ENCODE results near the gene AP1AR. TPM values are rescaled to one million over a fixed set of nuclear protein-coding genes. Genes with fewer than 3 reads are reported as not detected.

The AP1AR gene
- total and polyA plus RNA-seq, 2 donors (not counting 3 experiments of a cell fraction or from before 2014, with no cell fraction given): 6.6 to 18.6 TPM

GRCh38 chr4:112282860-112283667 lies 51.5 kb downstream of the AP1AR start:
- peak overlapping the region; percentile 94 for H3K4me2 ChIP-seq (ENCODE audit: insufficient read depth, low read length)
- H3K36me3 ChIP-seq (ENCODE audit: control insufficient read depth in 2 of 2, extremely low read depth in 1 of 2, insufficient read depth in 2 of 2, low read length in 2 of 2): no peaks in the 10 kb centered on the region
- peaks cover 16% of the 10 kb centered on the region for H3K4me1 ChIP-seq (ENCODE audit: control insufficient read depth, extremely low read depth, insufficient read depth, low read length)
- no peaks in the 10 kb centered on the region for H4K20me1 ChIP-seq (replicated peaks; ENCODE audit: control insufficient read depth, extremely low read depth, insufficient read depth, low read length)
- no TSS peak for BruUV-seq (replicated peaks)
- TF ChIP-seq POLR2A (IDR thresholded peaks at IDR 0.05; ENCODE audit: low read depth, low read length) (no peak), CTCF (IDR thresholded peaks at IDR 0.05; ENCODE audit: extremely low read depth in 1 of 2, insufficient read depth in 1 of 2, low read depth in 1 of 2, low read length in 2 of 2) (no peak), GATA2 (IDR thresholded peaks at IDR 0.05; ENCODE audit: insufficient read depth, insufficient read length, low read depth, low read length) (no peak), MYC (IDR thresholded peaks at IDR 0.05; ENCODE audit: low read depth, low read length) (no peak), FOS (IDR thresholded peaks at IDR 0.05; ENCODE audit: borderline replicate concordance, insufficient read depth, low read length) (no peak), POLR2AphosphoS5 (IDR thresholded peaks at IDR 0.05; ENCODE audit: insufficient read depth, low read depth, low read length) (no peak), EZH2 (IDR thresholded peaks at IDR 0.05; ENCODE audit: borderline replicate concordance, low read depth, low read length, severe bottlenecking) (no peak), JUN (IDR thresholded peaks at IDR 0.05; ENCODE audit: borderline replicate concordance, insufficient read depth, insufficient read length, low read depth) (no peak)
- TF ChIP-seq, protein P1, sequence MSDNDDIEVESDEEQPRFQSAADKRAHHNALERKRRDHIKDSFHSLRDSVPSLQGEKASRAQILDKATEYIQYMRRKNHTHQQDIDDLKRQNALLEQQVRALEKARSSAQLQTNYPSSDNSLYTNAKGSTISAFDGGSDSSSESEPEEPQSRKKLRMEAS (IDR thresholded peaks at IDR 0.05; ENCODE audit: insufficient read depth, insufficient read length): no peak
- H3K27ac ChIP-seq (ENCODE audit: insufficient read depth, low read depth, low read length): no peak overlapping the region
- no peak overlapping the region for H2AFZ ChIP-seq (ENCODE audit: low read depth, low read length)
- H3K27me3 ChIP-seq (ENCODE audit: control insufficient read depth in 2 of 2, insufficient read depth in 2 of 2, low read length in 2 of 2): no peaks in the 10 kb centered on the region
- DNase-seq (ENCODE audit: low read depth, low spot score) (no peak), FAIRE-seq (no peak)
- H3K4me3 ChIP-seq (replicated peaks in 1 of 3; ENCODE audit: insufficient read depth in 1 of 3, low read depth in 1 of 3, low read length in 3 of 3): no peak overlapping the region
- H3K9me1 ChIP-seq (replicated peaks; ENCODE audit: control insufficient read depth, extremely low read depth, insufficient read depth, low read length): no peaks in the 10 kb centered on the region
- intact Hi-C loops (cut with micrococcal nuclease) (no loop called here), dilution Hi-C loops (cut with MboI; ENCODE audit: extremely low pct_ligation_motif_present, low sequenced_read_pairs) (no loop called here)
- no peak overlapping the region for H3K9ac ChIP-seq (replicated peaks; ENCODE audit: extremely low read depth, insufficient read depth, low read length)
- peaks cover 46% of the 10 kb centered on the region for H3K79me2 ChIP-seq (ENCODE audit: control insufficient read depth, insufficient read depth, low read length)
- ChIA-PET CTCF (interaction anchor here (1.5 kb wide), 1 partner anchor 69 kb away, joined by 6 read pairs; no protein-coding TSS in a partner anchor), POLR2A (no interaction called here)
- H3K9me3 ChIP-seq (replicated peaks; ENCODE audit: control insufficient read depth, insufficient read depth, low read length): no peaks in the 10 kb centered on the region
